ENCODE results near the gene WDR86.

Gene WDR86

GRCh38 chr7:151345576-151346469 lies 64.0 kb downstream of the WDR86 start:
- DNase-seq, result no peak

GRCh38 chr7:151343516-151343915 lies 66.3 kb downstream of the WDR86 start:
- no peak for DNase-seq

- no peak for DNase-seq
These were observed 67.0 kb downstream of the WDR86 start for GRCh38 chr7:151342811-151343210.

- DNase-seq, result peak; percentile 64
These were observed 67.7 kb downstream of the WDR86 start for GRCh38 chr7:151342102-151342646.

- DNase-seq, result peak; percentile 92
These were observed 68.3 kb downstream of the WDR86 start, which contains the start of gene NUB1 for GRCh38 chr7:151341357-151342101. NUB1 (plus strand) TSS chr7:151341812; CDS start chr7:151345350, 3,538 bp downstream.

- DNase-seq, result no peak
These were observed 69.0 kb downstream of the WDR86 start for GRCh38 chr7:151340794-151341356.

- peak; percentile 36 for DNase-seq
These were observed 70.0 kb downstream of the WDR86 start for GRCh38 chr7:151339651-151340382.

GRCh38 chr7:151338809-151339208 lies 71.0 kb downstream of the WDR86 start:
- DNase-seq, result no peak

GRCh38 chr7:151337346-151337745 lies 72.5 kb downstream of the WDR86 start:
- no peak for DNase-seq

- no peak for DNase-seq
These were observed 73.7 kb downstream of the WDR86 start for GRCh38 chr7:151336027-151336708.

GRCh38 chr7:151334628-151335027 lies 75.2 kb downstream of the WDR86 start:
- DNase-seq, result no peak
